ENCODE data around the gene MRPL1. TPM values are rescaled to one million over a fixed set of nuclear protein-coding genes. Genes with fewer than 3 reads are reported as not detected.

The MRPL1 gene
- total RNA-seq, 2 experiments from 2014 or later, result 22.6 to 37.4 TPM

DNA sequence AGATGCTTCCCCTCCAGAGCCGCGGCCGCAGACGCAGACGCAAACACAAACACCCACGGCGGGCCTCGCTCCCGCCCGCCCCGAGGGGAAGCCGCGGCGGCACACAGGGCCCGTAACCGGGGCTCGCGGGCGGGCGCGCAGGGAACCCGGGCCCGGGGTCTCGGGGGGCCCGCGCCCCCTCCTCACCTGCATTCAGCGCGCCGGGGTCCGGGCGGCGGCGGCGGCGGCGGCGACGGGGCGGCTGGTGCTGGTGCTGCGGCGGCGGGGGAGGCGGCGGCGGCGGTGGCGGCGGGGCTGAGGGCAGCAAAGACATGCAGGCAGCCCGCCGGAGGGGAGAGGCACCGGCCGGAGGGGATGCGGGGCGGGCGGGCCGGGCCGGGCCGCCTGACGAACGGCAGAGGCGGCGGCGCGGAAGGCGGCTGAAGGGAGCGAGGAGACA lies 43.2 kb upstream of the MRPL1 start:
- TF ChIP-seq, protein P1, sequence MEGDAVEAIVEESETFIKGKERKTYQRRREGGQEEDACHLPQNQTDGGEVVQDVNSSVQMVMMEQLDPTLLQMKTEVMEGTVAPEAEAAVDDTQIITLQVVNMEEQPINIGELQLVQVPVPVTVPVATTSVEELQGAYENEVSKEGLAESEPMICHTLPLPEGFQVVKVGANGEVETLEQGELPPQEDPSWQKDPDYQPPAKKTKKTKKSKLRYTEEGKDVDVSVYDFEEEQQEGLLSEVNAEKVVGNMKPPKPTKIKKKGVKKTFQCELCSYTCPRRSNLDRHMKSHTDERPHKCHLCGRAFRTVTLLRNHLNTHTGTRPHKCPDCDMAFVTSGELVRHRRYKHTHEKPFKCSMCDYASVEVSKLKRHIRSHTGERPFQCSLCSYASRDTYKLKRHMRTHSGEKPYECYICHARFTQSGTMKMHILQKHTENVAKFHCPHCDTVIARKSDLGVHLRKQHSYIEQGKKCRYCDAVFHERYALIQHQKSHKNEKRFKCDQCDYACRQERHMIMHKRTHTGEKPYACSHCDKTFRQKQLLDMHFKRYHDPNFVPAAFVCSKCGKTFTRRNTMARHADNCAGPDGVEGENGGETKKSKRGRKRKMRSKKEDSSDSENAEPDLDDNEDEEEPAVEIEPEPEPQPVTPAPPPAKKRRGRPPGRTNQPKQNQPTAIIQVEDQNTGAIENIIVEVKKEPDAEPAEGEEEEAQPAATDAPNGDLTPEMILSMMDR (conservative IDR thresholded peaks at IDR 0.05; ENCODE audit: low read length), result no peak
- no peak for TF ChIP-seq EZH2phosphoT487 (IDR thresholded peaks at IDR 0.05; ENCODE audit: borderline replicate concordance, low read depth, low read length)
- Histone ChIP-seq H3K36me3 (ENCODE audit: insufficient read depth, low read length) (peaks cover 6% of the 10 kb centered on the region; the same call in 1 of the 2 replicates), H4K20me1 (ENCODE audit: insufficient read depth, low read length) (no peaks in the 10 kb centered on the region; the same call in 1 of the 2 replicates), H3K9me3 (ENCODE audit: low read length) (no peaks in the 10 kb centered on the region), H3K9me2 (ENCODE audit: insufficient read depth, low read length) (no peaks in the 10 kb centered on the region), H3K79me2 (ENCODE audit: insufficient read depth, low read depth, low read length) (peaks cover 65% of the 10 kb centered on the region), H3K4me1 (ENCODE audit: insufficient read depth, low read length, poor library complexity, severe bottlenecking) (peaks cover 65% of the 10 kb centered on the region), H3K4me2 (ENCODE audit: low read length) (peak overlapping the region; percentile 90), H2AFZ (ENCODE audit: low read length) (peak overlapping the region; percentile 28; the same call in 1 of the 2 replicates), H3K4me3 (ENCODE audit: low read depth, low read length, poor library complexity, severe bottlenecking) (peak overlapping the region; percentile 95), H3K27ac (ENCODE audit: low read depth, low read length, poor library complexity, severe bottlenecking) (peak overlapping the region; percentile 94)
- POLR2A ChIA-PET, result interaction anchor here (0.8 to 2.2 kb wide), 11 partner anchors 8 to 743 kb away, joined by 3 to 23 read pairs (median 5); partner anchors contain the start of gene MRPL1
- peak; percentile 75 for DNase-seq (ENCODE audit: low spot score)
- intact Hi-C loops (cut with micrococcal nuclease; ENCODE audit: unreplicated experiment), result loop anchor here (5.0 kb wide), 1 partner anchor 958 kb away; the partner anchor contains the start of gene BMP2K
- BruUV-seq (replicated peaks), result no TSS peak
- CTCF ChIA-PET (ENCODE audit: unreplicated experiment), result no interaction called here

DNA sequence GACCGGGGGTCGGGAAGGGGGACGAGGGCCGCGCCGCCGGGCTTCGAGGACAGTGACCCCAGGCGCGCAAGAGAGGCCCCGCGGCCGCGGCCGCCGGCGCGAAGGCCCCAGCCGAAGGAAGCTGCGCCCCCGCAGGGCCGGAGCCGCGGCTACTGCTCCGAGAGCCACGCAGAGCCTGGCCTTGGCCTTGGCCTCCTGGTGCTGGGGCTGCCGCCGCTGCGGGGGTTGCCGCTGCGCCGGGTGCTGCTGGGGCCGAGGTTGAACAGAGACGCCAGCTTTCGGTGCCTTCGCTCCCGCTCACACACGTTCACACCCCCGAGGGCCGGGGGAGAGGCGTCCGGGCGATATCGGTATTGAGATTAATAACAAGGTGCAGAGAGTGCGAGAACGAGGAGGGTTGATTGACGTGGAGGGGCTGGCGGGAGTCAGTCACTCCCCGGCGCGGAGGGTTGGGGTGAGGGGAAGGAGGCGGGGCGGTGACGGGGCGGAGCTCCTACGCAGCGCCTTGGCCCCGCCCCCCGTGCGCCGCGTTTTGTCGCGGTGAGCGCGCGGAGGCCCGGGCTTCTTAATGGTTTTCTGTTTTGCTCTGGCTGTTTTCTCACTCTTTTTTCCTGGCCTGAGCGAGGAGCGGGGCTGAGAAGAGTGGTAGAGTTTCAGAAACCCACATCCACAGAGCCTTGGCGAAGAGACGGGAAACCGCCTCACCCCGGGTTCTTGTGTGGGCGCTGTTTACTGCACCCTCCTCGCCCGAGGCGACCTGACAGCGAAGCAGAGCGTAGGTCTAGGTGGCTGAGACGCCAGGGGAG lies 42.6 kb upstream of the MRPL1 start:
- intact Hi-C loops (cut with micrococcal nuclease; ENCODE audit: unreplicated experiment), result loop anchor here (1.0 to 5.0 kb wide), 5 partner anchors 8 to 957 kb away; partner anchors contain the start of genes BMP2K and CCNI
- ChIA-PET POLR2A (interaction anchor here (0.6 to 2.2 kb wide), 16 partner anchors 8 to 926 kb away, joined by 3 to 23 read pairs (median 3); partner anchors contain the start of gene MRPL1), CTCF (ENCODE audit: unreplicated experiment) (no interaction called here)
- Histone ChIP-seq H2AFZ (ENCODE audit: low read length) (peak overlapping the region; percentile 65; the same call in 1 of the 2 replicates), H3K9me2 (ENCODE audit: insufficient read depth, low read length) (no peaks in the 10 kb centered on the region), H3K4me3 (ENCODE audit: low read depth, low read length, poor library complexity, severe bottlenecking) (peak overlapping the region; percentile 95), H3K79me2 (ENCODE audit: insufficient read depth, low read depth, low read length) (peaks cover 59% of the 10 kb centered on the region), H3K27ac (ENCODE audit: low read depth, low read length, poor library complexity, severe bottlenecking) (peak overlapping the region; percentile 94), H3K9me3 (ENCODE audit: low read length) (no peaks in the 10 kb centered on the region), H4K20me1 (ENCODE audit: insufficient read depth, low read length) (no peaks in the 10 kb centered on the region), H3K4me2 (ENCODE audit: low read length) (peak overlapping the region; percentile 90), H3K4me1 (ENCODE audit: insufficient read depth, low read length, poor library complexity, severe bottlenecking) (peaks cover 65% of the 10 kb centered on the region), H3K36me3 (ENCODE audit: insufficient read depth, low read length) (no peaks in the 10 kb centered on the region)
- no TSS peak for BruUV-seq (replicated peaks)
- peak; percentile 95 for DNase-seq (ENCODE audit: low spot score)
- TF ChIP-seq, protein P1 (conservative IDR thresholded peaks at IDR 0.05; ENCODE audit: low read length), result no peak; the same call in 1 of the 2 replicates
- no peak for TF ChIP-seq EZH2phosphoT487 (IDR thresholded peaks at IDR 0.05; ENCODE audit: borderline replicate concordance, low read depth, low read length)
